Measurements from ENCODE around the gene LRRK1. TPM values are rescaled to one million over a fixed set of nuclear protein-coding genes. Genes with fewer than 3 reads are reported as not detected.

Gene LRRK1
- polyA plus RNA-seq, 2 of the 4 experiments (the other 2 are of a cell fraction): 12.2 to 17.7 TPM

DNA sequence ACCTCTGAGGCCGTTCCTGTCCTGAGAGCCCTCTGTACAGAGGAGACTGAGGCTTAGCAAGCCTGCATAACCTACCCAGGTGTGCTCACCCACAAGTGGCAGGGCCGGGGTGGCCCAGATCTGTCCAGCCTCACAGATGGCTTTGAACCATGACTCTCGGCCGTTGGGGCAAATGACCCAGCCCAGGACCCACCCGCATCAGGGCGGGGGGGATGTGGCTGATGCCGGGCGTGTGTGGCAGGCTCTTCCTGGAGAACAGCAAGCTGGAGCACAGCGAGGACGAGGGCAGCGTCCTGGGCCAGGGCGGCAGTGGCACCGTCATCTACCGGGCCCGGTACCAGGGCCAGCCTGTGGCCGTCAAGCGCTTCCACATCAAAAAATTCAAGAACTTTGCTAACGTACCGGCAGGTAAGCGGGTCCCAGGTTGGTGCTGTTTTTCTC is 133.5 kb downstream of the LRRK1 start:
- ATAC-seq (no peak), DNase-seq (ENCODE audit: low read depth in 1 of 2, low spot score in 1 of 2) (no peak), FAIRE-seq (no peak)
- H3K9me3 ChIP-seq: no peaks in the 10 kb centered on the region
- H3K4me1 ChIP-seq: no peaks in the 10 kb centered on the region
- no peak overlapping the region for H3K27ac ChIP-seq
- ChIA-PET CTCF (interaction anchor here (1.8 to 2.7 kb wide), 2 partner anchors 36 to 45 kb away, joined by 4 to 12 read pairs; no protein-coding TSS in a partner anchor), POLR2A (no interaction called here)
- H3K4me3 ChIP-seq: no peak overlapping the region
- 93% methylated on average over 16 of the region's 20 CpGs for WGBS (ENCODE audit: missing lambda C conversion rate)
- no peak overlapping the region for H3K4me2 ChIP-seq
- TF ChIP-seq HOXB5 (CRISPR knock-in tag; IDR thresholded peaks at IDR 0.05) (no peak), MYC (IDR thresholded peaks at IDR 0.05; ENCODE audit: borderline replicate concordance, low read length) (no peak), CEBPB (IDR thresholded peaks at IDR 0.05) (no peak), ESRRA (IDR thresholded peaks at IDR 0.05; ENCODE audit: borderline replicate concordance, low read length) (no peak), ZFP36 (IDR thresholded peaks at IDR 0.05; ENCODE audit: borderline replicate concordance, partially characterized antibody) (no peak), RNF2 (IDR thresholded peaks at IDR 0.05; ENCODE audit: borderline replicate concordance, low read depth) (no peak), CBX2 (IDR thresholded peaks at IDR 0.05; ENCODE audit: borderline replicate concordance, low read depth) (no peak)
- TF ChIP-seq, protein P1, sequence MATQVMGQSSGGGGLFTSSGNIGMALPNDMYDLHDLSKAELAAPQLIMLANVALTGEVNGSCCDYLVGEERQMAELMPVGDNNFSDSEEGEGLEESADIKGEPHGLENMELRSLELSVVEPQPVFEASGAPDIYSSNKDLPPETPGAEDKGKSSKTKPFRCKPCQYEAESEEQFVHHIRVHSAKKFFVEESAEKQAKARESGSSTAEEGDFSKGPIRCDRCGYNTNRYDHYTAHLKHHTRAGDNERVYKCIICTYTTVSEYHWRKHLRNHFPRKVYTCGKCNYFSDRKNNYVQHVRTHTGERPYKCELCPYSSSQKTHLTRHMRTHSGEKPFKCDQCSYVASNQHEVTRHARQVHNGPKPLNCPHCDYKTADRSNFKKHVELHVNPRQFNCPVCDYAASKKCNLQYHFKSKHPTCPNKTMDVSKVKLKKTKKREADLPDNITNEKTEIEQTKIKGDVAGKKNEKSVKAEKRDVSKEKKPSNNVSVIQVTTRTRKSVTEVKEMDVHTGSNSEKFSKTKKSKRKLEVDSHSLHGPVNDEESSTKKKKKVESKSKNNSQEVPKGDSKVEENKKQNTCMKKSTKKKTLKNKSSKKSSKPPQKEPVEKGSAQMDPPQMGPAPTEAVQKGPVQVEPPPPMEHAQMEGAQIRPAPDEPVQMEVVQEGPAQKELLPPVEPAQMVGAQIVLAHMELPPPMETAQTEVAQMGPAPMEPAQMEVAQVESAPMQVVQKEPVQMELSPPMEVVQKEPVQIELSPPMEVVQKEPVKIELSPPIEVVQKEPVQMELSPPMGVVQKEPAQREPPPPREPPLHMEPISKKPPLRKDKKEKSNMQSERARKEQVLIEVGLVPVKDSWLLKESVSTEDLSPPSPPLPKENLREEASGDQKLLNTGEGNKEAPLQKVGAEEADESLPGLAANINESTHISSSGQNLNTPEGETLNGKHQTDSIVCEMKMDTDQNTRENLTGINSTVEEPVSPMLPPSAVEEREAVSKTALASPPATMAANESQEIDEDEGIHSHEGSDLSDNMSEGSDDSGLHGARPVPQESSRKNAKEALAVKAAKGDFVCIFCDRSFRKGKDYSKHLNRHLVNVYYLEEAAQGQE (IDR thresholded peaks at IDR 0.05): no peak

DNA sequence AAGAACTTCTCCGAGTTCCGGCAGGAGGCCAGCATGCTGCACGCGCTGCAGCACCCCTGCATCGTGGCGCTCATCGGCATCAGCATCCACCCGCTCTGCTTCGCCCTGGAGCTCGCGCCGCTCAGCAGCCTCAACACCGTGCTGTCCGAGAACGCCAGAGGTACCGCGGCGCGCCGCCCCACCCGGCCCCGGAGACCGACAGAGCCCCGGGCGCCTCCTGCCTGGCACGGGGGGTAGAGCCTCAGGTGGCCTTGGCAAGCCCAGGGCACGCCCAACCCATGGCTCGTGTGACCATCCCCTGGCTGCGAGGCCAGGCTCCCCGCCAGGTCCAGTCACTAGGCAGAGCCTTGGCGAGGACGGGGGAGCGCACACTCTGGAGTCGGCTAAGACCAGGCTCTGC is 134.1 kb downstream of the LRRK1 start:
- no peak for TF ChIP-seq CHD2 (IDR thresholded peaks at IDR 0.05; ENCODE audit: low read length, partially characterized antibody)
- no peak for TF ChIP-seq RNF2 (IDR thresholded peaks at IDR 0.05; ENCODE audit: borderline replicate concordance, low read depth)
- TF ChIP-seq MYC (IDR thresholded peaks at IDR 0.05; ENCODE audit: borderline replicate concordance, low read length): no peak
- no peak for TF ChIP-seq CBX8 (IDR thresholded peaks at IDR 0.05)
- no peak for TF ChIP-seq HDAC2 (IDR thresholded peaks at IDR 0.05)
- no peak for TF ChIP-seq CEBPB (IDR thresholded peaks at IDR 0.05)
- TF ChIP-seq FOSB (CRISPR knock-in tag; IDR thresholded peaks at IDR 0.05): no peak
- TF ChIP-seq HEYL (CRISPR knock-in tag; IDR thresholded peaks at IDR 0.05): no peak
- no peak overlapping the region for H3K4me2 ChIP-seq
- ChIA-PET POLR2A (no interaction called here), CTCF (interaction anchor here (2.7 kb wide), 1 partner anchor 46 kb away, joined by 12 read pairs; no protein-coding TSS in a partner anchor)
- no peak overlapping the region for H3K4me3 ChIP-seq
- FAIRE-seq: no peak
- no peaks in the 10 kb centered on the region for H3K4me1 ChIP-seq
- ATAC-seq: no peak
- no peak for DNase-seq (ENCODE audit: low read depth in 1 of 2, low spot score in 1 of 2)
- no peaks in the 10 kb centered on the region for H3K9me3 ChIP-seq
- no peak overlapping the region for H3K27ac ChIP-seq
- WGBS (ENCODE audit: missing lambda C conversion rate): 93% methylated on average over 31 of the region's 34 CpGs

DNA sequence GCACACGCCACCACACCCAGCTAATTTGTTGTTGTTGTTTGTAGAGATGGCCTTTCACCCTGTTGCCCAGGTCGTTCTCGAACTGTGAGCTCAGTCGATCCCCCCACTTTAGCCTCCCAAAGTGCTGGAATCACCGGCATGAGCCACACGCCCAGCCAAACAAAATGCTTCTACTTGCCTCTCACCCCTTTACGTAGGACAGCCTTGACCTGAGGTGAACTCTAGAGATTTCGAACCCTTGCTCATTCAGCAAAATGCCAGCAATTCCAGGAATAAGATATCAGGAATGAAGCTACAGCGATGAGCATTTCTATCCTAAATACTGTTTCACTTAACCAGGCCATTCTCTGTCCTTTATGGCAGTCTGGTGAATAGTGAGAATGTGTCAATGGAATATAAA is 135.0 kb downstream of the LRRK1 start:
- ChIA-PET CTCF (interaction anchor here (0.8 to 2.7 kb wide), 4 partner anchors 13 to 206 kb away, joined by 3 to 12 read pairs (median 3); no protein-coding TSS in a partner anchor), POLR2A (no interaction called here)
- WGBS (ENCODE audit: missing lambda C conversion rate): 92% methylated on average over 9 of the region's 9 CpGs
- ATAC-seq (no peak), DNase-seq (ENCODE audit: low read depth in 1 of 2, low spot score in 1 of 2) (no peak), FAIRE-seq (no peak)
- TF ChIP-seq ZNF302 (CRISPR knock-in tag; IDR thresholded peaks at IDR 0.05): no peak
- TF ChIP-seq RARB (CRISPR knock-in tag; IDR thresholded peaks at IDR 0.05): no peak
- TF ChIP-seq RNF2 (IDR thresholded peaks at IDR 0.05; ENCODE audit: borderline replicate concordance, low read depth): no peak
- no peak for TF ChIP-seq HEYL (CRISPR knock-in tag; IDR thresholded peaks at IDR 0.05)
- TF ChIP-seq HDAC2 (IDR thresholded peaks at IDR 0.05): no peak
- no peak for TF ChIP-seq GATA3 (IDR thresholded peaks at IDR 0.05; ENCODE audit: borderline replicate concordance)
- no peak for TF ChIP-seq NFE2L2 (conservative IDR thresholded peaks at IDR 0.05; ENCODE audit: low read length)
- no peak for TF ChIP-seq ATOH8 (CRISPR knock-in tag; IDR thresholded peaks at IDR 0.05; ENCODE audit: low read depth)
- TF ChIP-seq CHD4 (IDR thresholded peaks at IDR 0.05; ENCODE audit: borderline replicate concordance): no peak
- TF ChIP-seq CBX8 (IDR thresholded peaks at IDR 0.05): no peak
- TF ChIP-seq JUNB (IDR thresholded peaks at IDR 0.05): no peak
- Histone ChIP-seq H3K4me1 (no peaks in the 10 kb centered on the region), H3K4me3 (no peak overlapping the region), H3K27ac (no peak overlapping the region), H3K9me3 (no peaks in the 10 kb centered on the region), H3K4me2 (no peak overlapping the region)

Data from A549 (cell line).